Right ventricle myocardium superior (tissue), 1 donor: ENCODE measurements around the gene CDH18. TPM values are rescaled to one million over a fixed set of nuclear protein-coding genes. Genes with fewer than 3 reads are reported as not detected.

Source experiments
- ATAC-seq: fragments of 200-7000 bp; cut with Tn5 transposase; one replicate; pipeline ENCODE4 v1.9.1; 2020; ENCODE audit warnings: mild to moderate bottlenecking; ENCODE audit not compliant: poor library complexity
- DNase-seq: peaks from one replicate; pipeline ENCODE4 v3.0.0-alpha.2; 2020
- intact Hi-C: fragments of 100-400 bp; cut with DNase I; formaldehyde crosslinking; loops from one replicate; pipeline ENCODE4 v1.11.2; 2022
- total RNA-seq: library from RNA; stranded (reverse); fragmentation: NEBNext Ultra II Directional; extraction: Animal tissue kit (Norgen Biotek cat#: 25700); gene quantifications from one replicate; pipeline ENCODE4 v1.2.1, GENCODE V29; 2021
- donor health status: DM: no; HTN: yes; CAD: no; lungs with severe emphysema.

CDH18 gene
- total RNA-seq, 1 donor from 2014 or later = not detected

DNA sequence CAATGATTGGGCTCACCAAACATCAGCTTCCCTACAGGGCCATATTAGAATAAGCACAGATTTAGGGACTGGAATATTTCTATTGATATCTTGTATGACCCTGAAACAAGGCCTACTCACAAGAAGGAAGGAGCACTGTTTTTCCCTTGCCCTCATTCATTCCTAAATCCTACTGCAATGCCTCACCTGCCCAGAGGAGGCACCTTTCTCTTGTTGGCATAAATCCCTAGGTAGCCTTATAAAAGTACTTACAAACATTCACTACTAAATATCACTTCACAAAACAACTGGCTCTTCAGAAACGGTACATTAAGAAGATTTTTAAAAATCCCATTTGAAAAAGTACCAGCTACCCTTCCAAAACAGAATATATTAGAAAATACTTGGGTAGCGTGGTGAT lies 449.4 kb downstream of the CDH18 start:
- ATAC-seq (no peak), DNase-seq (no peak)
- intact Hi-C loops = no loop called here

DNA sequence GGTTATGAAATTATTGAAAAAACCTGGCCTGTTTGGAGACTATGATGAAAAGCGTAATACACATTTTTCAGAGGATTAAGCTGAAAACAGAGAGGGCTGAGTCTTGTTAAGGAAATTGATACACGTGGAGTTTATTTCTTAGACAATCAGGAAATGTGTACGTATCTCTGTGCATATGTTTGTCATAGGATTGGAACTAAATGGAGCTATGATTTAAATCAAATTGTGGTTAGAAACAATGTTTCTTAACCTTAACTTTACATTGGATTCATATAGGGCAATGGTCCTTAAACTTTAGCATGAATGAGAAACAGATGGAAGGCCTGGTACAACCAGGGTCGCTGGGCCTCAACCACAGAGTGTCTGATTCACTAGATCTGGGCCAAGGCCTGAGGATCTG lies 451.6 kb downstream of the CDH18 start:
- no peak for ATAC-seq
- no peak for DNase-seq
- intact Hi-C loops = no loop called here

DNA sequence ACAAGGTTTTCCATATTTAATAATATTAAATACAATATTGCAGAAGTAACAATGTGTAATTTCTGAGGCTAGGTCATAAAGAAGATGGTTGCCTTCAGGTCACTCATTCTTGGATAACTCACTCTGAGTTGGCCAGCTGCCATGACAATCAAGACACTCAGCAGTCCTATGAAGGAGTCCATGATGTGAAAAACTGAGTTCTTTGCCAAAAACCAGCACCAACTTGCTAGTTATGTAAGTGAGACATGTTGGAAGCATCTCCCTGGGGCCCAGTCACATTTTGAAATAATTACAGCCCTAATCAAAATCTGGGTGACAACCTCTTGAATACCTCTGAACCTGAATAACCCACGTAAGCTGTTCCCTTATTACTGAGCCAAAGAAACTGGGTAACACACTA lies 453.2 kb downstream of the CDH18 start:
- no peak for DNase-seq
- intact Hi-C loops = no loop called here
- ATAC-seq = no peak

DNA sequence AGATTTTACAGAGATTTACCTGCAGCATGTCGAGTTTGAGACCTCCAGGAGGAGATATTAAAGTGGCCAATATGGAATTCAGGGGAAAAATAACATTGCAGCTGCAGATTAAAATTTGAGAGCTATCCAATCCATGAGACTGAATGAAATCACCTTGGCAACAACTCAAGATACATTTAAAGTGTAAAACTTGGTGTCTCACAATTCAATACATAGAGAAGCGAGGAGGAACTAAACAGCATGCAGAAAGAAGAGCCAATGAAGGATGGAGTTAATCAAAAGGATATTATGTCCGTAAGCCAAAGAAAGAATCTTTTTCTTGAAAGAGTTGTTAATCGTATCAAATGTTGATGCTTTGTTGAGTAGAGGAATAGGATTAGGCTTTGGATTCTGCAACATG lies 455.1 kb downstream of the CDH18 start:
- intact Hi-C loops = no loop called here
- no peak for DNase-seq
- ATAC-seq = no peak

DNA sequence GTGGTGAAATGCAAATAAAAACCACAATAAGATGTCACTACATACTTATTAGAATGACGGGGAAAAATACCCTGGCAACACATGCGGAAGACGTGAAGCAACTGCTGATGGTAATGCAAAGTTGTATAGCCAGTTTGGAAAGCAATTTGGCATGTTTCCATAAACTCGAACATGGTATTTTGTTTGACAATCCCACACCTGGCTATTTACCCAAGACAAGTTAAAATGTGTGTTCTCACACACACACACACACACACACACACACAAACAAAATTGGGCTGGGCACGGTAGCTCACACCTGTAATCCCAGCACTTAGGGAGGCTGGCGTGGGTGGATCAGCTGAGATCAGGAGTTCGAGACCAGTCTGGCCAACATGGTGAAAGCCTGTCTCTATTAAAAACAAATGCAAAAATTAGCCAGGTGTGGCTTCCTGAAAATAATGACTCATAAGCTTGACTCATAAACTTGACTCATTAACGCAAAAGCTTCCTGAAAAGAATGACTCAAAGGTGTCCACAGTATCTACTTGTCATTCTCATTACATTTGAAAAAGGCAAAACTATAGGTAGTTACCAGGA lies 456.5 kb downstream of the CDH18 start:
- ATAC-seq (no peak), DNase-seq (no peak)
- intact Hi-C loops = no loop called here

DNA sequence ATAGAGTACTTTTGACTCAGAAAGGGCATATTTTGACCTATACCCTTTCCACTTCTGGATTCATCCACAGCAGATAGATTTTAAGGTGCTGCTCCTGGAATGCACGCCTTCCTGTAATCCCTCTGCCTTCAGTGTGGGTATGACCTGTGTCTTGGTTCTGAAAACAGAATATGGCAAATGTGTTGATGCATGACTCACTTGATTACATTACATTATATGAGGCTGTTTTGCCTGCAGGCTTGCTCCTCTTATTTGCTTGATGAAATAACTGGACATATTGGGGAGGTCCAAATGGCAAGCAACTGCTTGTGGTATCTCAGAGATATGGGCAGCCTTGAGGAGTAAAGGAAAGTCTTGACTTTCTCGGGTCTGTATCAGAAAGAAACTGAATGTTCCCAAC lies 468.6 kb downstream of the CDH18 start:
- ATAC-seq = no peak
- intact Hi-C loops = no loop called here

DNA sequence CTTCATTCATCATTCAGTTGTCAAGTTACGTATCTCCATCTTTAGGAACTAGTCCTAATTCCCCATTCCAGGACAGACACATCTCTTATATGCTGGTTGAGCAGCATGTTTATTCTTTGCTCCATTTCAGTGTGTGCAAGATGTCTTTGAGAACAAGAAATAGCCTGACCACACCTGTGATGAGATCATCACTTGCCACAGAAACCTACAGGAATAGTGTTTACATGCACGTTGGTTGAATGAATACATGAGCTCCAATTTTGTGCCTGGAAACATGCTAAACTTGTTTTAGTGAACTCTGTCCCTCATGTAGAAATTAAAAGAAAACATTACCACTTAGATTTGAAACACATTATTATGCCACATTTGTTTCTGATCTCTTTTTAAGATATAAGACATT lies 489.1 kb downstream of the CDH18 start:
- intact Hi-C loops = no loop called here
- DNase-seq (no peak), ATAC-seq (no peak)

More for the DNA sequence above, 468.6 kb downstream of the CDH18 start:
- DNase-seq = no peak

DNA sequence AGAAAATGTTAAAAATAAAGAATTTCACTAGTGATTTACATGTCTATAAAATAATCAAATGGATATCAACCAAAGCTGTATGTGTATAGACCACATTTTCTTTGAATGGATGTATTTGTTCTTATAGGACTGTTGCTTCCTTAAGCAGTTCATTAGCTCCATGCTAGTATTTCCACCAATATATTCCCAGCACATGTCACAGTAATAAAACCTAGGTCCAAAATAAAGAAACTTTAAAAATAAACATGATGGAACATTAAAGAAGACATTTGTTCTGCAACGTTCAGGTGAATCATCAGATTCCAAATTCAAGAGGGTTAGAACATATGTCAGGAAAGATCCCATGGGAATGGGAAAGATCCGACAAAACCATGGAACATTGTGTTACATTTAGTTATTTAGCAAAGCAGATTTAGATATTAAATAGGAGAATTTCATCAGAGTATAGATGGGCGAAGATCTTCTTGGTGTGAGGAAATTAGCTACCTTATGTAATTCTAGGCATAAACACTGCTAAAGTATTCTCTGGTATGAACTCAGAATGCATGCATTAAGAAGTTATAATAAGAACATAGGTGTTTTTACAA lies 490.7 kb downstream of the CDH18 start:
- DNase-seq = no peak
- intact Hi-C loops = no loop called here
- ATAC-seq = no peak

DNA sequence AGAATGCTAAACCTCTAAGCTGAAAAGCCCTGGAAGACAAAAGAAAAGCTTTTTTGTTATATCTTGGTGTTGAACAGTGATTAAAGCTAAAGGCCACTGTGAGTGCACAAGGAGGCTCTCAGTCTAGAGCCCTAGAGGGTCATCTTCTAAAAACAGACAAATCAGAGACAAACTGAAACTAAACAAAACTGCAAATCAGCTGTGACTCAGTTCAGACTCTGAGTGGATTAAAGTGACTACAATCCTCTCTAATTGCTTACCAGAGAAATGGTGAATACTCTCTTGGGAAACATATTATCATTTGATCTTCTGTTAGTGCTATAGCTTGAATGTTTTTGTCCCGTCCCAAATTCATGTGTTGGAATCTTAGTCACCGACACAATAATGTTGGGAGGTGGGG lies 491.9 kb downstream of the CDH18 start:
- ATAC-seq (no peak), DNase-seq (no peak)
- intact Hi-C loops = no loop called here

DNA sequence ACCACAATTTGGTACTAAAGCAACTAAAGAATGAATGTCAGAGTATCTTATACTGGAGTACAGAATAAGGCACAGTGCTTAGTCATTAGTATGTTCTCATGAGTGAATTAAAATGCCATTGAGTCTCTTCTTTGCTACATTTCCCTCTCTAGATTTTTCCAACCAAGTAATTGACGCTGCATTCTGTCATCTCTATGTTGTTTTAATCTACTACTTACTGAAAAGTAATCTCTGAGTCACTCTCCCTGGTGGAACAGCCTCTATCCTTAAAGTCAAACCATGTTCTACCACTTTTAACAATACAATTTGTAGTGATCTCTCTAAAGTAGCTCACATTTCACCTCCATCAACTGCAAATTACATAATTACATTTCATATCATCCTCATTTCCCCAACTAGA lies 495.1 kb downstream of the CDH18 start:
- ATAC-seq (no peak), DNase-seq (no peak)
- intact Hi-C loops = no loop called here

DNA sequence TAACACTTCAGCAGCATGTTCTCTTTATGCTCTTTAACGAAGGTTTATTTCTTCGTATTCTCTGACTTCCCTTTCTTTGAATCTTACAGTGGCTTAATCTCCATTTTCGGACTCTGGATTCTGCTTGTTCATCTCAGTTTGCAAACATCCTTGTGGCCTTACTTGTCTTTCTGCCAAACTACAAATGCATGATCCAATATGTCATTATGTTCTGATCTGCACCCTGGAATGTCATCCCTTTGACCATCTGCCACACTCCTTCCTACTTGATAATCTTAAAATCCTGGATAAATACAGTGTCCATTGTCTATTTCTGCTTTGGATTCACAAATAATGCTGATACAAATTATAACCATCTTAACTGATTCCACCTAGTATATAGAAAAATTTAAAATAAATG lies 499.2 kb downstream of the CDH18 start:
- DNase-seq = no peak
- intact Hi-C loops = no loop called here
- no peak for ATAC-seq

DNA sequence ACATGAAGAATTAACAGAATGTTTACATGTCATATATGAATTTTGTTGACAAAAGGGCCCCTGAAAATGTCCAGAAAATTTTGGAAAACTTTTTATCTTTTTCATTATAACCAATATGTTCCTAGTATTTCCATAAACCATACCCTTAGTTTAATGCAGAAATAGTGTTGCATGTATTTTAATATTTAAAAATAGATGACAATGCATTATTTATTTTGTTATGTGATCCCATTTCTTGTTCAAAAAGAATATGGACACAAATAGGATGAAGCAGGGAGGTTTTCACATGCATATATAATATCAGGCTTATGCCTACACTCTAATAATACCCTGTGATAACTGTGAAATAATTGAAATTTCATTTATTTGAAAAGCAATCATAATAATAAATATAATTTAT lies 500.5 kb downstream of the CDH18 start:
- ATAC-seq = no peak
- no peak for DNase-seq
- intact Hi-C loops = no loop called here

DNA sequence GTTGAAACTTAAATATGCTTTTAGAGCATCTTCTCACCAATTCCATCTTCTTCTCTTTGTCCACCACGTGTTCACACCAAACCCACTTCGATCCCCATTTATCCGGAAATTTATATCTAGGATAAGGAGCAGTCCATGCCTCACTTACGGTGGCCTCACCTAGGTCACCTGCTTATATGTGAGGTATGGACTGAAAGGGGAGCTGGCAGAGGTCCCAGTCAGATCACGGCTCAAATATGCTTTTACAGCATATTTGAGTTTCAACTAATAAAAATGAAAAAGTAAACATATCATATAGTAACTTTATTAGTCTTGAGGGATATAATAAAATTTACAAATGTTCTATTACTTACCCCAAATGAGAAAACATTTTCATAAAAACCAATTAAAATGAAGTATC lies 508.4 kb downstream of the CDH18 start:
- intact Hi-C loops = no loop called here
- ATAC-seq (no peak), DNase-seq (no peak)

DNA sequence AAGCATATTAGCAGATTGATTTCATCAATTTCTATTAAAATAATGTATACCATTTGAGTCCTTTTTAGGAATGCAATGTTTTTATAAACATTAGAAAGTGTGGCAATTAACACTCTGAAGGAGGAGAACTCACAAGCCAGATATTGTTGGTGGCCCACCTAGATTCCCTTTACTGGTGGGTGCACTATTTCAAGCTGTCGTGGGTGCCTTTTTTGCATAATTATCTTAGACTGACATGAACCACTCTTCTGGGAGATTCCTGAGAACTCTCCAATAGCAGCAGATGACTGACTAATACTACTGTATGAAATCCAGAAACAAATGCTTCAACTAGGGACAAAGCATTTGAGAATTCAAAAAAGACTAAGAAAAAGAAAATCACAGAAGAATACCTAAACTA lies 526.0 kb downstream of the CDH18 start:
- ATAC-seq = no peak
- intact Hi-C loops = no loop called here
- no peak for DNase-seq

DNA sequence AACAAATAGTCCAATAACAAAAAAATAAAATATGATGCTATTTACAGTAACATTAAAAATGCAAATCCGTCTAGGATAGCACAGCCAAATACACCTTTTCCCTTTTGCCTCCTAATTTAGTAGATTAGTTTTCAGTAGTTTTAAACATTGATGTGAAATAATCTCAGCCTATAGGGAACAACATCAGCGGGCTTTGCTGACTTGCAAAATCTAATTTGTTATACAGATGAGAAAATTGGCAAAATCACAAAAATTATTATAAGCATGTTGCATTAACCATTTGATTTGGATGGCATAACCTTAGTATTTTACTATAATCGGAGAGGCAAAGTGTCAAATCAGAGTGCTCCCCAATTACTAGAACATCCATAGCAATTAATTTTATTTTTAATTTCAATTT lies 563.5 kb downstream of the CDH18 start:
- no peak for DNase-seq
- ATAC-seq = no peak
- intact Hi-C loops = no loop called here
